KMS-11 (cell line): Measurements from ENCODE around the gene S100A1.

Experiments
- H2AFZ ChIP-seq: fragments of 200-600 bp; sonication (generic); 2 replicates; pipeline ENCODE4 v1.6.1; 2016; ENCODE audit warnings: antibody characterized with exemption, mixed run types, low read depth
- H3K27ac ChIP-seq: fragments of 200-600 bp; sonication (generic); 2 replicates; pipeline ENCODE4 v1.6.1; 2016; ENCODE audit warnings: mild to moderate bottlenecking, mixed run types
- H3K27me3 ChIP-seq: fragments of 200-600 bp; sonication (generic); 2 replicates; pipeline ENCODE4 v1.6.1; 2017; ENCODE audit warnings: mild to moderate bottlenecking, low read depth, mixed run types, moderate library complexity; ENCODE audit not compliant: insufficient read depth
- H3K36me3 ChIP-seq: fragments of 200-600 bp; sonication (generic); 2 replicates; pipeline ENCODE4 v1.6.1; 2017; ENCODE audit warnings: mild to moderate bottlenecking, mixed run types; ENCODE audit not compliant: insufficient read depth
- H3K4me1 ChIP-seq: fragments of 200-600 bp; sonication (generic); 2 replicates; pipeline ENCODE4 v1.6.1; 2016; ENCODE audit warnings: mild to moderate bottlenecking, low read depth, mixed run types; ENCODE audit not compliant: poor library complexity, severe bottlenecking
- H3K4me2 ChIP-seq: fragments of 200-600 bp; sonication (generic); 2 replicates; pipeline ENCODE4 v1.7.0; 2016; ENCODE audit warnings: mild to moderate bottlenecking, mixed run types
- H3K4me3 ChIP-seq: fragments of 200-600 bp; sonication (generic); IDR thresholded peaks from 2 replicates; pipeline ENCODE4 v1.6.1; 2017; ENCODE audit warnings: low read depth, low read length, mixed read lengths; ENCODE audit not compliant: insufficient read depth
- H3K79me2 ChIP-seq: fragments of 200-600 bp; sonication (generic); 2 replicates; pipeline ENCODE4 v1.6.1; 2016; ENCODE audit warnings: low read depth, mixed run types; ENCODE audit not compliant: insufficient read depth
- H3K9ac ChIP-seq: fragments of 200-600 bp; sonication (generic); 2 replicates; pipeline ENCODE4 v1.6.1; 2016; ENCODE audit warnings: mild to moderate bottlenecking, mixed run types
- H4K20me1 ChIP-seq: fragments of 200-600 bp; sonication (generic); 2 replicates; pipeline ENCODE4 v1.6.1; 2016; ENCODE audit warnings: mild to moderate bottlenecking, mixed run types; ENCODE audit not compliant: insufficient read depth
- TF ChIP-seq, protein P1 (sequence below): fragments of 200-600 bp; sonication (generic); conservative IDR thresholded peaks from 2 replicates; pipeline ENCODE4 v1.6.1; 2017; ENCODE audit warnings: low read depth, mild to moderate bottlenecking, antibody characterized with exemption, low read length, moderate library complexity, mixed read lengths

The S100A1 gene

DNA sequence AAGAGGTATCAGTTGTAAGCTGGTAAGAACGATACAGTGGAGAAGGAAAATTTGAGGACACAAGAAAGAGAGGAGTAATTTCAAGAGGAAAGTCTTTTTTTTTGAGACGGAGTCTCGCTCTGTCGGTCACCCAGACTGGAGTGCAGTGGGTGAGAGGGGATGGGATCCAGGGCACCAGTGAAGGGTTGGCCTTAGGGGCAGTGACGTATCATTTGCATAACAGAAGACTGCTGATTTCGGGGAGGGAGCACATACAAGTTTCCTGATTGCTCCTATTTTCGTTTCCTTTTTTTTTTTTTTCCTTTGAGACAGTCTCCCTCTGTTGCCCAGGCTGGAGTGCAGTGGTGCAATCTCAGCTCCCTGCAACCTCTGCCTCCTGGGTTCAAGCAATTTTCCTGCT lies 5.1 kb upstream of the S100A1 start:
- no peak overlapping the region for H3K4me2 ChIP-seq
- H2AFZ ChIP-seq = no peak overlapping the region
- H4K20me1 ChIP-seq = no peaks in the 10 kb centered on the region
- TF ChIP-seq, protein P1, sequence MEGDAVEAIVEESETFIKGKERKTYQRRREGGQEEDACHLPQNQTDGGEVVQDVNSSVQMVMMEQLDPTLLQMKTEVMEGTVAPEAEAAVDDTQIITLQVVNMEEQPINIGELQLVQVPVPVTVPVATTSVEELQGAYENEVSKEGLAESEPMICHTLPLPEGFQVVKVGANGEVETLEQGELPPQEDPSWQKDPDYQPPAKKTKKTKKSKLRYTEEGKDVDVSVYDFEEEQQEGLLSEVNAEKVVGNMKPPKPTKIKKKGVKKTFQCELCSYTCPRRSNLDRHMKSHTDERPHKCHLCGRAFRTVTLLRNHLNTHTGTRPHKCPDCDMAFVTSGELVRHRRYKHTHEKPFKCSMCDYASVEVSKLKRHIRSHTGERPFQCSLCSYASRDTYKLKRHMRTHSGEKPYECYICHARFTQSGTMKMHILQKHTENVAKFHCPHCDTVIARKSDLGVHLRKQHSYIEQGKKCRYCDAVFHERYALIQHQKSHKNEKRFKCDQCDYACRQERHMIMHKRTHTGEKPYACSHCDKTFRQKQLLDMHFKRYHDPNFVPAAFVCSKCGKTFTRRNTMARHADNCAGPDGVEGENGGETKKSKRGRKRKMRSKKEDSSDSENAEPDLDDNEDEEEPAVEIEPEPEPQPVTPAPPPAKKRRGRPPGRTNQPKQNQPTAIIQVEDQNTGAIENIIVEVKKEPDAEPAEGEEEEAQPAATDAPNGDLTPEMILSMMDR = no peak
- no peaks in the 10 kb centered on the region for H3K4me1 ChIP-seq
- no peaks in the 10 kb centered on the region for H3K27me3 ChIP-seq
- H3K4me3 ChIP-seq = no peak overlapping the region
- H3K27ac ChIP-seq = no peak overlapping the region
- no peak overlapping the region for H3K9ac ChIP-seq
- no peaks in the 10 kb centered on the region for H3K36me3 ChIP-seq
- no peaks in the 10 kb centered on the region for H3K79me2 ChIP-seq

DNA sequence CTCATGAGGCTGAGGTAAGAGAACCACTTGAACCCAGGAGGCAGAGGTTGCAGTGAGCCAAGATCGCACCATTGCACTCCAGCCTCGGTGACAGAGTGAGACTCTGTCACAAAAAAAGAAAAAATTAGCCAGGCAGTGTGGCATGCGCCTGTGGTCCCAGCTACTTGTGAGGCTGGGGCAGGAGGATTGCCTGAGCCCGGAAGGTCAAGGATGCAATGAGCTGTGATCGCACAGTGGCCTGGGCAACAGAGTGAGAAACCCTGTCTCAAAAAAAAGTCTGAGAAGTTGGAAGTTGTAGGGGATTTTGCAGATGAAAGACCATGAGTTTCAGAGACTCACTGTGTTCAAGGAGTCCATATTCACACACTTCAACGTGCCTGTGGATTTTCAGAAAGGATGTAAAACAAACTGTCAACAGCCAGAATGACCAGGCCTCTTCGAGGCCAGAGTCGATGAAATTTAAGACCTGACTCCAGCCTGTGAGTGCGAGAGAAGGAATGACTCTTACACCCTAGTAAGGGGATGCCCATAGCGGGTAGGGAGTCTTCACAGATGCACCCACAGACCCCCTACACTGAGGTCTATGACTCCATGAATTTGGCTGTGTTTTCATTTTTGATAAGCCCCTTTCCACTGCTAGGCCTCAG lies 3.1 kb upstream of the S100A1 start:
- H3K4me2 ChIP-seq = no peak overlapping the region
- no peak overlapping the region for H3K27ac ChIP-seq
- no peaks in the 10 kb centered on the region for H3K79me2 ChIP-seq
- no peaks in the 10 kb centered on the region for H3K27me3 ChIP-seq
- TF ChIP-seq, protein P1 = no peak
- no peaks in the 10 kb centered on the region for H3K36me3 ChIP-seq
- no peaks in the 10 kb centered on the region for H4K20me1 ChIP-seq
- no peak overlapping the region for H2AFZ ChIP-seq
- H3K9ac ChIP-seq = no peak overlapping the region
- H3K4me3 ChIP-seq = no peak overlapping the region
- H3K4me1 ChIP-seq = no peaks in the 10 kb centered on the region

DNA sequence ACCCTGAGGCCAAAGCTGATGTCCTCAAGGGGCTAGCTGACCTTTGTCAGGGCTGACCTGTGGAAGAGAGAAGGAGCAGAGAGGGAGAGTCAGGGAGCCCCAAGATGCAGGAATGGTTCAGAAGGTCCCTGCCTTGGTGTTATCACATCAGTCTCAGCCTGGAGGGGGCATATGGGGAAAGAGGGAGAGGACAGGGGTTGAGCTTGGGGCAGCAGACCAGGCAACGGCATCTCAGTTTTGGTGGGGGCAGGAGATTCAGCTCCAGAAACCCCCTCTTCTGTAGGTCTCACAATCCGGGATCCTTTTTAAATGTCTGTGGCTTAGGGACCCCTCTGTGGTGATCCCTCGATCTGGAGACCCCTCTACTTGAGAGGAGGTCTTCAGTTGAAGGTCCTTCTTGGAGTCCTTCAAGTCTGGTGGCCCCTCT lies 1.7 kb upstream of the S100A1 start:
- no peak overlapping the region for H3K27ac ChIP-seq
- H3K4me3 ChIP-seq = no peak overlapping the region
- no peaks in the 10 kb centered on the region for H3K79me2 ChIP-seq
- H3K27me3 ChIP-seq = no peaks in the 10 kb centered on the region
- TF ChIP-seq, protein P1 = no peak
- no peaks in the 10 kb centered on the region for H3K36me3 ChIP-seq
- no peak overlapping the region for H3K4me2 ChIP-seq
- no peaks in the 10 kb centered on the region for H4K20me1 ChIP-seq
- H3K9ac ChIP-seq = no peak overlapping the region
- no peaks in the 10 kb centered on the region for H3K4me1 ChIP-seq
- no peak overlapping the region for H2AFZ ChIP-seq

DNA sequence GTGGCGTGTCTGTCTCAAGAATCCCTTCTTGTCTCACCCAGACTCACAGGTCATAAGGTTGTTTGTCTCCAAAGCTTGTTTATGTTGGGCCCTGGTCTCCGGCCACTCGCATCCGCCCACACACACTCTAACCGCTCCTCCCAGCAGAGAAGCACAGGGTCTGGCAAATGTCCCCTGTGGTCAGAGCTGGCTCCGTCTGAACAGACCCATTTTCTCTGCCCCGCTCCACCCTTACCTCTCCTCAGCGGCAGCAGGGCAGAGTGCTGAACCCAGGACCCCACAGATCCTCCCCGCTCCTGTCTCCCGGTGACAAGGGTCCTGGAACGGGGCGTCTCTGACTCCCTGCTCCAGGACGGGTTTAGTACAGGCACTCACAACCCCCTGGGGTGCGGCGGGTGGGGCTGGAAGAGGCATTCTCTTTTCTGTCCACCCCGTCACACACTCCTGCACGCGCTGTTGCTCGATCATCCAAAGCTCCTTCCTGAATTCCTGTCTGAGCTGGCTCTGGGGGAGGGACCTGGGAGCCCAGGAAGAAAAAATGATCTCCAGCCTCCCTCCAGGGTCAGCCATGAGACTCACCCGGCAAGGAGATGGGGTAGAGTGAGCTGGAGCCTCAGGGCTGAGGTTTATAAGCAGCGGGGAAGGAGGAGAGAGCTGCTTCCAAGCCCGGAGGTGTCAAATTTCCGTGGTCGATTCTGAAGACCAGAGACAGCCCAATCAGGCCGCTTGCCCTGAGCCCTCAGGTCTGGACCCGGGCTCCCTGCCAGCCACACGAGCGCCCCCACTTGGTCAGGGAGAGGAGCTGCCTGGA lies 1.1 kb upstream of the S100A1 start, which contains the start of gene S100A13:
TSS of gene S100A13 (minus strand) at position 602 of the 811 bp plus-strand sequence. CDS start 1,033 bp downstream, outside the sequence.
- no peaks in the 10 kb centered on the region for H3K36me3 ChIP-seq
- TF ChIP-seq, protein P1 = peak; percentile 57; the same call in 1 of the 2 replicates
- H3K4me3 ChIP-seq = no peak within 1 kb of the TSS
- H3K27ac ChIP-seq = no peak within 1 kb of the TSS
- H3K27me3 ChIP-seq = no peaks in the 10 kb centered on the region
- H3K4me1 ChIP-seq = no peaks in the 10 kb centered on the region
- H4K20me1 ChIP-seq = no peaks in the 10 kb centered on the region
- H2AFZ ChIP-seq = no peak within 1 kb of the TSS
- no peak within 1 kb of the TSS for H3K4me2 ChIP-seq
- no peaks in the 10 kb centered on the region for H3K79me2 ChIP-seq
- H3K9ac ChIP-seq = no peak within 1 kb of the TSS
